GM12864 (cell line): ENCODE results near the gene POLR3GL.
A peak's percentile ranks its signal among the peaks of the same experiment; 100 is the strongest.

Source experiments
- DNase-seq: peaks from one replicate; pipeline ENCODE4 v3.0.0-alpha.2; 2011; ENCODE audit warnings: low read depth
- H3K4me3 ChIP-seq: 2 replicates; pipeline ENCODE4 v1.5.1; 2011; ENCODE audit warnings: mild to moderate bottlenecking, low read depth, low read length, control low read depth
- TF ChIP-seq, protein P1 (sequence below): IDR thresholded peaks from 2 replicates; pipeline ENCODE4 v1.5.1; 2011; ENCODE audit warnings: low read depth, mild to moderate bottlenecking, moderate library complexity, low read length, control low read depth, inconsistent platforms; ENCODE audit errors: missing control alignments

Gene POLR3GL

GRCh38 chr1:145951526-145951925 is 13.0 kb upstream of the POLR3GL start:
- no peak for DNase-seq
- TF ChIP-seq, protein P1, sequence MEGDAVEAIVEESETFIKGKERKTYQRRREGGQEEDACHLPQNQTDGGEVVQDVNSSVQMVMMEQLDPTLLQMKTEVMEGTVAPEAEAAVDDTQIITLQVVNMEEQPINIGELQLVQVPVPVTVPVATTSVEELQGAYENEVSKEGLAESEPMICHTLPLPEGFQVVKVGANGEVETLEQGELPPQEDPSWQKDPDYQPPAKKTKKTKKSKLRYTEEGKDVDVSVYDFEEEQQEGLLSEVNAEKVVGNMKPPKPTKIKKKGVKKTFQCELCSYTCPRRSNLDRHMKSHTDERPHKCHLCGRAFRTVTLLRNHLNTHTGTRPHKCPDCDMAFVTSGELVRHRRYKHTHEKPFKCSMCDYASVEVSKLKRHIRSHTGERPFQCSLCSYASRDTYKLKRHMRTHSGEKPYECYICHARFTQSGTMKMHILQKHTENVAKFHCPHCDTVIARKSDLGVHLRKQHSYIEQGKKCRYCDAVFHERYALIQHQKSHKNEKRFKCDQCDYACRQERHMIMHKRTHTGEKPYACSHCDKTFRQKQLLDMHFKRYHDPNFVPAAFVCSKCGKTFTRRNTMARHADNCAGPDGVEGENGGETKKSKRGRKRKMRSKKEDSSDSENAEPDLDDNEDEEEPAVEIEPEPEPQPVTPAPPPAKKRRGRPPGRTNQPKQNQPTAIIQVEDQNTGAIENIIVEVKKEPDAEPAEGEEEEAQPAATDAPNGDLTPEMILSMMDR = no peak
- H3K4me3 ChIP-seq = no peak overlapping the region

- no peak for DNase-seq
- TF ChIP-seq, protein P1 = no peak
- no peak overlapping the region for H3K4me3 ChIP-seq
Observed at GRCh38 chr1:145952903-145953302, 11.6 kb upstream of the POLR3GL start.

DNA sequence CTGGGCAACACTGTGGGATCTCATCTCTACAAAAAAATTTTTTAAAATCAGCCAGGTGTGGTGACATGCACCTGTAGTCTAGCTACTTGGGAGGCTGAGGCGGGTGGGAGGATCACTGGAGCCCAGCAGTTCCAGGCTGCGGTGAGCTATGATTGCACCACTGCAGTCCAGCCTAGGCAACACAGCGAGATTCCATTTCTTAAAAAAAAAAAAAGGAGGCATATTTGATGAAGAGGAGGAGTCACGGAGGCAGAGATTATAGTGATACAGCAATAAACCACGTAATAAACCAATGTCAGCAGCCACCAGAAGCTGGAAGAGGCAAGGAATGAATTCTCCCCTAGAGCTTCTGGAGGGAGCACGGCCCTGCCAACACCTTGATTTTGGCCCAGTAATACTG is 10.6 kb upstream of the POLR3GL start:
- H3K4me3 ChIP-seq = no peak overlapping the region
- TF ChIP-seq, protein P1 = no peak
- no peak for DNase-seq

DNA sequence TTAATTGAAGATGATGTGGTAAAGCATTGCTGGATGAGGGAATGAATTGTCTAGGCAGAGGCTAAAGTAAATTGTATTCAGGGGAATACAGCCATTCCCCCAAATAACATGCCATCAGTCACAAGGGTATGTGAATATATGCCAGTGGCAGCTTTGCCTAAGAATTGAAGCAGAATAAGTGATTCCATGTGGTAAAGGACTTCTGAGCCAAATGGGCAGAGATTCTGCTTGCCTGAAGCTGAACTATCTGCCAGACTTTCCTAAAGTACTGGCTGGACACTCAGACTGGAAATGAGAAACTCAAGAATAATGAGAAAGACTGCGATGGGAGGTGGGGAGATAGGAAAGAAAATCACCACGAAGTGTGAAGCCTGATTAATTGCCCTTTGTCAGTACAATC is 9.1 kb upstream of the POLR3GL start:
- TF ChIP-seq, protein P1 = no peak
- no peak overlapping the region for H3K4me3 ChIP-seq
- DNase-seq = no peak

GRCh38 chr1:145956361-145956760 is 8.1 kb upstream of the POLR3GL start:
- TF ChIP-seq, protein P1 = no peak
- H3K4me3 ChIP-seq = peak overlapping the region; percentile 94; the same call in 1 of the 2 replicates
- DNase-seq = no peak

DNA sequence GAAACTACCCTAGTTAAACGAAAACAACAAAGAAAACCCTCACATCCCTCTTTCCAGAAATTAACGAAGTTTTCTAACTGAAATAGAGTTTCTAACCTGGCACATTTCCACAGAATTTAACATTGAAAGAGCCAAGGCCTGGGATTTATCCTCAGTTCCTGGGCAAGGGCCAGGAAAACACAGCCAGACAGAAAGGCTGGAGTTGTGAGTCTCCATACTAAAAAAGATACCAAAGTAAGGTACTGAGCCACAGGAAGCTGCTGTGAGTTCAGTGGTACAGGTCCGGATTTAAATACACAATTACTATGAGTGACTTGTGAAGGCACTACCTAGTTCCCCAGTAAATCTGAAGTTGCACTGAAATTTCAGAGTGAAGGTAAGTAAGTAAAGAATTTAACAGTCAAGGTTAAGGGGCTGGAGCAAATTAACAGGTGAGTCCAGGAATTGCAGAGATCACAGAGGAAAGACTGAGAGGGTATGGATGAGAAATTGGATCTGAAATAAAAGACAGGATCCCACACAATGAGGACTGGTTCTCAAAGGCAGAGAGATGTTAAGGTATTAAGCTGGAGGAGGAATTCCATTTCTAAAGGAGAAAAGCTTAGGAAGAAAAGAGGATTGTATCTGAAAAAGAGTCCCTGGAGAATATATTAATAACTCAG is 7.6 kb upstream of the POLR3GL start:
- no peak for DNase-seq
- peak overlapping the region; percentile 94 for H3K4me3 ChIP-seq
- TF ChIP-seq, protein P1 = no peak

DNA sequence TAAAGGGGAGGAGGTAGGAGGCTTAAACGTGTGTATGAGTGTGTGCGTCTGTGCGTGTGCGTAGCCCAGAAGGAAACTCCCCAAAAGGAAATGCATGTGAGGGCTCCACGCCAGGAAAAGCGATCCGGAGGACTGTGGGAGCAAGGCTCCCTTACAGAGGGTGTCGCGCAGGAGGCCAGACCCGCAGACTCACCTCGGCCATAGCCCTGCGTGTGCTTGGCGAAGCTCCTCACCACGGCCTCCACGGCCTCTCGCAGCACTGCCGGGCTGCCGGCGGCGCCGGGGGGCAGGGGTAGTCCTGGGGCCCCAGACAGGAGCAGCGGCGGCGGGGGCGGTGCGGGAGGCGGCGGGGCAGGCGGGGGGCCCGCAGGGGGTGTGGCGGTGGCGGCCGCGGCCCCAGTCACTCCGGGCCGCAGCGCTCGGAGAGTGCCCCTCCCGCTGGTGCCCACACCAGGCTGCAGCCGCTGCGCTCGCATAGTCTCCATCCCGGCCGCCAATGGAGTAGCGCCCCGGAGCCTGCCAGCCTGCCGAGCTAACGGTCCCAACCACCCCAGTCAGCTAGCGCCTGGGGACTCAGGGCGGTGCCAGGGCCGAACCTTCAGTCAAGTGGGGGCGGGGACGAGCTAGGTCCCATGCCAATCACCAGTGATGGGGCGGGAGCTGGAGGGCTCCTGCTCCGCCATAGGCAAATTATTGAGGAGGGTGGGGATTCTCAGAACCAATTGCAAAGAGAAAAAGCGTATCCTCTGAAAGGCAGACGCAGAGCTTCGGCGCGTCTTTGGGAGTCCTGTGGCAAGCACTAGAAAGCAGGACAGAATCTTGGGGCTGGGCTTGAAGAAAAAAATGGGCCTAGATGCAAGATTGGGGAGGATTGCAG is 6.8 kb upstream of the POLR3GL start, which contains the start of gene LIX1L:
Gene LIX1L, minus strand, starts transcription at position 575 of the 877 bp plus-strand sequence. Its CDS starts 90 bp downstream, at position 485.
- TF ChIP-seq, protein P1 = no peak
- DNase-seq = peak; percentile 89
- H3K4me3 ChIP-seq = peak within 1 kb of the TSS; percentile 94
